HG02938 (cell line): Measurements from ENCODE around the gene SLC6A20.

ENCODE experiments used
- ATAC-seq: cut with Tn5 transposase; IDR thresholded peaks from one replicate; pipeline ENCODE4 v1.9.1; 2021; ENCODE audit warnings: mild to moderate bottlenecking, moderate library complexity; ENCODE audit not compliant: unreplicated experiment

The SLC6A20 gene

GRCh38 chr3:45795882-45796765, at the start of gene SLC6A20:
Gene SLC6A20 (minus strand): TSS chr3:45796536. CDS start chr3:45796419, 117 bp downstream.
- ATAC-seq: no peak

GRCh38 chr3:45844616-45845015, 48.3 kb upstream of the SLC6A20 start:
- ATAC-seq: no peak

- no peak for ATAC-seq
Observed at GRCh38 chr3:45842851-45843625, 46.7 kb upstream of the SLC6A20 start.

GRCh38 chr3:45841757-45842491, 45.6 kb upstream of the SLC6A20 start, which contains the start of gene LZTFL1:
Gene LZTFL1 (minus strand): TSS chr3:45842119. CDS start chr3:45841991, 128 bp downstream.
- ATAC-seq: peak; percentile 95

- ATAC-seq: peak; percentile 22
Observed at GRCh38 chr3:45841420-45841756, 45.1 kb upstream of the SLC6A20 start.

GRCh38 chr3:45838466-45838865, 42.1 kb upstream of the SLC6A20 start:
- ATAC-seq: no peak

- no peak for ATAC-seq
Observed at GRCh38 chr3:45832699-45833098, 36.4 kb upstream of the SLC6A20 start.

- no peak for ATAC-seq
Observed at GRCh38 chr3:45830121-45830520, 33.8 kb upstream of the SLC6A20 start.

GRCh38 chr3:45826908-45827307, 30.6 kb upstream of the SLC6A20 start:
- ATAC-seq: no peak

GRCh38 chr3:45826321-45826720, 30.0 kb upstream of the SLC6A20 start:
- no peak for ATAC-seq

- no peak for ATAC-seq
Observed at GRCh38 chr3:45821127-45821526, 24.8 kb upstream of the SLC6A20 start.

- ATAC-seq: no peak
Observed at GRCh38 chr3:45819543-45819942, 23.2 kb upstream of the SLC6A20 start.

GRCh38 chr3:45817831-45818522, 21.6 kb upstream of the SLC6A20 start:
- no peak for ATAC-seq

GRCh38 chr3:45816544-45816943, 20.2 kb upstream of the SLC6A20 start:
- no peak for ATAC-seq

- no peak for ATAC-seq
Observed at GRCh38 chr3:45814322-45814721, 18.0 kb upstream of the SLC6A20 start.

- ATAC-seq: no peak
Observed at GRCh38 chr3:45807681-45808540, 11.6 kb upstream of the SLC6A20 start.

- no peak for ATAC-seq
Observed at GRCh38 chr3:45807133-45807532, 10.8 kb upstream of the SLC6A20 start.

GRCh38 chr3:45806072-45806471, 9.7 kb upstream of the SLC6A20 start:
- no peak for ATAC-seq

GRCh38 chr3:45803252-45803935, 7.1 kb upstream of the SLC6A20 start:
- no peak for ATAC-seq
